ENCODE results near the gene DZIP1L. TPM values are rescaled to one million over a fixed set of nuclear protein-coding genes. Genes with fewer than 3 reads are reported as not detected.

The DZIP1L gene
- polyA plus RNA-seq, 2 of the 4 experiments (the other 2 are of a cell fraction), result 2.7 to 7.0 TPM

- no peak for TF ChIP-seq CEBPB (IDR thresholded peaks at IDR 0.05)
- no peak for TF ChIP-seq POLR2AphosphoS2 (conservative IDR thresholded peaks at IDR 0.05; ENCODE audit: low read length)
- TF ChIP-seq PBX3 (IDR thresholded peaks at IDR 0.05), result no peak
- no peak for TF ChIP-seq SREBF2 (IDR thresholded peaks at IDR 0.05)
Observed at GRCh38 chr3:138065949-138066348, 49.5 kb downstream of the DZIP1L start (continued).

GRCh38 chr3:138063416-138063815 is 52.0 kb downstream of the DZIP1L start:
- no peak for DNase-seq (ENCODE audit: low read depth in 1 of 2, low spot score in 1 of 2)
- Histone ChIP-seq H3K4me3 (no peak overlapping the region), H3K9me3 (no peaks in the 10 kb centered on the region), H3K27ac (no peak overlapping the region), H3K4me1 (no peaks in the 10 kb centered on the region), H3K4me2 (no peak overlapping the region)
- TF ChIP-seq RARB (CRISPR knock-in tag; IDR thresholded peaks at IDR 0.05) (no peak), MAFK (IDR thresholded peaks at IDR 0.05; ENCODE audit: partially characterized antibody) (no peak), E2F6 (IDR thresholded peaks at IDR 0.05; ENCODE audit: borderline replicate concordance, low read depth) (no peak), MYC (IDR thresholded peaks at IDR 0.05; ENCODE audit: borderline replicate concordance, low read length) (no peak), POLR2AphosphoS2 (conservative IDR thresholded peaks at IDR 0.05; ENCODE audit: low read length) (no peak), HDAC2 (IDR thresholded peaks at IDR 0.05) (no peak), ESRRA (IDR thresholded peaks at IDR 0.05; ENCODE audit: borderline replicate concordance, low read length) (no peak), TP53 (CRISPR knock-in tag; IDR thresholded peaks at IDR 0.05) (no peak), CTCF (IDR thresholded peaks at IDR 0.05) (no peak), SMC3 (IDR thresholded peaks at IDR 0.05) (no peak), TFCP2L1 (CRISPR knock-in tag; IDR thresholded peaks at IDR 0.05) (no peak), PHF8 (IDR thresholded peaks at IDR 0.05; ENCODE audit: borderline replicate concordance, low read depth) (no peak), ZNF302 (CRISPR knock-in tag; IDR thresholded peaks at IDR 0.05) (no peak), NPAS2 (CRISPR knock-in tag; IDR thresholded peaks at IDR 0.05; ENCODE audit: borderline replicate concordance) (no peak), GATA3 (IDR thresholded peaks at IDR 0.05; ENCODE audit: borderline replicate concordance) (no peak)
- 51% methylated on average over 4 of the region's 4 CpGs for whole genome bisulfite sequencing (ENCODE audit: missing lambda C conversion rate)
- FAIRE-seq, result no peak
- peak in 1 of 2 experiments; percentile 28; a peak in 1 of 6 replicates for ATAC-seq
- CTCF ChIA-PET, result interaction anchor here (0.9 to 13.1 kb wide), 3 partner anchors 11 to 55 kb away, joined by 3 to 224 read pairs (median 15); partner anchors contain the start of gene DZIP1L
- POLR2A ChIA-PET, result no interaction called here

GRCh38 chr3:138062626-138063025 is 52.8 kb downstream of the DZIP1L start:
- CTCF ChIA-PET, result interaction anchor here (2.8 to 13.1 kb wide), 2 partner anchors 10 to 55 kb away, joined by 15 to 224 read pairs; partner anchors contain the start of gene DZIP1L
- TF ChIP-seq KDM1A (IDR thresholded peaks at IDR 0.05; ENCODE audit: low read depth) (no peak), POLR2AphosphoS2 (conservative IDR thresholded peaks at IDR 0.05; ENCODE audit: low read length) (no peak)
- no peak overlapping the region for H3K4me3 ChIP-seq
- WGBS (ENCODE audit: missing lambda C conversion rate), result no CpG with 5 or more reads among the region's 1 CpG
- H3K27ac ChIP-seq, result no peak overlapping the region
- H3K4me1 ChIP-seq, result no peaks in the 10 kb centered on the region
- no peak for ATAC-seq
- H3K4me2 ChIP-seq, result no peak overlapping the region
- no peak for FAIRE-seq
- DNase-seq (ENCODE audit: low read depth in 1 of 2, low spot score in 1 of 2), result no peak
- H3K9me3 ChIP-seq, result no peaks in the 10 kb centered on the region
- POLR2A ChIA-PET, result interaction anchor here (0.5 kb wide), 1 partner anchor 13 kb away, joined by 6 read pairs; no protein-coding TSS in a partner anchor

GRCh38 chr3:138062037-138062436 is 53.4 kb downstream of the DZIP1L start:
- ATAC-seq (no peak), DNase-seq (ENCODE audit: low read depth in 1 of 2, low spot score in 1 of 2) (no peak), FAIRE-seq (no peak)
- CTCF ChIA-PET, result interaction anchor here (0.8 to 13.1 kb wide), 4 partner anchors 10 to 58 kb away, joined by 4 to 224 read pairs (median 10); partner anchors contain the start of gene DZIP1L
- POLR2A ChIA-PET, result interaction anchor here (0.5 kb wide), 1 partner anchor 12 kb away, joined by 6 read pairs; no protein-coding TSS in a partner anchor
- Histone ChIP-seq H3K4me2 (no peak overlapping the region), H3K9me3 (no peaks in the 10 kb centered on the region), H3K4me3 (no peak overlapping the region), H3K4me1 (no peaks in the 10 kb centered on the region), H3K27ac (no peak overlapping the region)
- no peak for TF ChIP-seq SMC3 (IDR thresholded peaks at IDR 0.05)
- TF ChIP-seq CTCF (IDR thresholded peaks at IDR 0.05), result no peak
- TF ChIP-seq HOXB13 (CRISPR knock-in tag; IDR thresholded peaks at IDR 0.05; ENCODE audit: low read depth), result no peak
- no peak for TF ChIP-seq GATA3 (IDR thresholded peaks at IDR 0.05; ENCODE audit: borderline replicate concordance)
- TF ChIP-seq CBX8 (IDR thresholded peaks at IDR 0.05), result no peak
- no peak for TF ChIP-seq TP53 (CRISPR knock-in tag; IDR thresholded peaks at IDR 0.05)
- no peak for TF ChIP-seq HMGXB4 (CRISPR knock-in tag; IDR thresholded peaks at IDR 0.05; ENCODE audit: borderline replicate concordance)
- no peak for TF ChIP-seq ELK1 (IDR thresholded peaks at IDR 0.05; ENCODE audit: low read depth, low read length)
- 95% methylated on average over 2 of the region's 2 CpGs for WGBS (ENCODE audit: missing lambda C conversion rate)
